ENCODE measurements around the gene RPGR. TPM values are rescaled to one million over a fixed set of nuclear protein-coding genes. Genes with fewer than 3 reads are reported as not detected.

Gene RPGR

GRCh38 chrX:38220024-38220414, 107.3 kb downstream of the RPGR start:
- Histone ChIP-seq H2AFZ (ENCODE audit: low read depth, low read length) (no peak overlapping the region), H3K27ac (ENCODE audit: low read length, poor library complexity, severe bottlenecking) (no peak overlapping the region), H3K14ac (ENCODE audit: low read length in 2 of 2) (no peak overlapping the region), H3K18ac (ENCODE audit: low read depth in 1 of 2, low read length in 2 of 2) (peak overlapping the region in 1 of 2 experiments; percentile 91), H2BK120ac (ENCODE audit: low read depth, low read length) (no peak overlapping the region), H3K4me2 (ENCODE audit: low read length, poor library complexity, severe bottlenecking) (peak overlapping the region; percentile 91), H3K4ac (ENCODE audit: low read depth in 1 of 2, low read length in 2 of 2) (no peak overlapping the region), H3K23ac (ENCODE audit: low read length in 2 of 2) (peak overlapping the region in 1 of 2 experiments; percentile 60), H4K91ac (ENCODE audit: low read length) (peak overlapping the region; percentile 39), H3K9ac (ENCODE audit: low read length) (peak overlapping the region; percentile 88), H2BK15ac (ENCODE audit: low read depth, poor library complexity, severe bottlenecking) (no peak overlapping the region), H3K27me3 (ENCODE audit: control insufficient read depth in 1 of 2, insufficient read depth in 1 of 2, low read length in 2 of 2) (peaks cover 0 to 7% of the 10 kb centered on the region in 2 experiments), H2BK5ac (ENCODE audit: low read depth, low read length, poor library complexity, severe bottlenecking) (no peak overlapping the region), H3K4me1 (ENCODE audit: control insufficient read depth, insufficient read depth, low read depth, low read length) (peaks cover 2% of the 10 kb centered on the region), H3K79me1 (replicated peaks; ENCODE audit: low read length, poor library complexity, severe bottlenecking) (peaks cover 2% of the 10 kb centered on the region), H3K4me3 (ENCODE audit: insufficient read depth in 1 of 2, low read depth in 1 of 2, low read length in 2 of 2) (peak overlapping the region; percentile 72 to 82), H2BK12ac (ENCODE audit: low read length in 2 of 2) (no peak overlapping the region), H3K36me3 (ENCODE audit: control insufficient read depth in 1 of 2, insufficient read depth in 2 of 2, low read depth in 1 of 2, low read length in 2 of 2) (no peaks in the 10 kb centered on the region), H2AK5ac (ENCODE audit: low read length, severe bottlenecking) (no peak overlapping the region), H4K8ac (ENCODE audit: low read length) (no peak overlapping the region), H3K9me3 (ENCODE audit: control insufficient read depth, low read length) (no peaks in the 10 kb centered on the region)
- WGBS: 0% methylated on average over 10 of the region's 14 CpGs
- DNase-seq: peak; percentile 69

Small RNAs within 50 kb of the gene (small RNA-seq; reads per million reads assigned to genes)
- not detected for gene RF00322 (ENCODE audit: low read depth)
